H1 (cell line): ENCODE measurements around the gene INPP4B. TPM values are rescaled to one million over a fixed set of nuclear protein-coding genes. Genes with fewer than 3 reads are reported as not detected.

ENCODE experiments used
- CBX5 ChIP-seq: fragments of 300-800, 300-1000 bp; sonication (generic); IDR thresholded peaks from 2 replicates; pipeline ENCODE4 v1.7.1; 2016; ENCODE audit warnings: antibody characterized with exemption, low read length, low read depth
- EGR1 ChIP-seq: IDR thresholded peaks from 2 replicates; pipeline ENCODE4 v1.6.1; 2011; ENCODE audit warnings: low read depth, low read length, borderline replicate concordance
- FOSL1 ChIP-seq: IDR thresholded peaks from 2 replicates; pipeline ENCODE4 v1.6.1; 2011; ENCODE audit warnings: mild to moderate bottlenecking, low read depth, low read length, moderate library complexity; ENCODE audit not compliant: insufficient read depth
- HDAC6 ChIP-seq: IDR thresholded peaks from one replicate; pipeline ENCODE4 v1.7.1; 2012; ENCODE audit warnings: low read depth, mild to moderate bottlenecking, inconsistent platforms, low read length, moderate library complexity
- POU5F1 ChIP-seq: IDR thresholded peaks from 2 replicates; pipeline ENCODE4 v1.6.1; 2011; ENCODE audit warnings: low read depth, mild to moderate bottlenecking, low read length, moderate library complexity
- SIN3A ChIP-seq, 2 experiments: IDR thresholded peaks in 1 of 2; conservative IDR thresholded peaks in 1 of 2; 2 replicates each; pipeline ENCODE4 v1.6.1; 2011 to 2012; ENCODE audit warnings: low read length in 2 of 2, improper control_type of control experiment in 1 of 2, low read depth in 1 of 2, mild to moderate bottlenecking in 1 of 2
- SIRT6 ChIP-seq: IDR thresholded peaks from one replicate; pipeline ENCODE4 v1.7.1; 2012; ENCODE audit warnings: low read length, inconsistent platforms
- polyA plus RNA-seq, 7 experiments: library from polyadenylated mRNA; depleted of rRNA in 3 of 7; stranded (reverse) in 5 of 7; unstranded in 2 of 7; fragments of >200 nt in 5 of 7; fragments of 200-250 nt in 2 of 7; gene quantifications; 1 replicate in 5 of 7; 2 replicates in 1 of 7; 4 replicates in 1 of 7; pipeline versions ENCODE4 v1.2.1 to v1.2.3, GENCODE V29; 2011 to 2013; ENCODE audit warnings: missing spikeins in 2 of 7, mixed read lengths in 2 of 7
- total RNA-seq: library from RNA; stranded (reverse); fragmentation: NEBNext Ultra II Directional; extraction: Animal tissue kit (Norgen Biotek cat#: 25700); gene quantifications from 2 replicates; pipeline ENCODE4 v1.2.1, GENCODE V29; 2021

The INPP4B gene
- total and polyA plus RNA-seq, 2 of the 8 experiments (the other 6 are each of a cell fraction or from before 2014, with no cell fraction given): 0.11 to 0.54 TPM

DNA sequence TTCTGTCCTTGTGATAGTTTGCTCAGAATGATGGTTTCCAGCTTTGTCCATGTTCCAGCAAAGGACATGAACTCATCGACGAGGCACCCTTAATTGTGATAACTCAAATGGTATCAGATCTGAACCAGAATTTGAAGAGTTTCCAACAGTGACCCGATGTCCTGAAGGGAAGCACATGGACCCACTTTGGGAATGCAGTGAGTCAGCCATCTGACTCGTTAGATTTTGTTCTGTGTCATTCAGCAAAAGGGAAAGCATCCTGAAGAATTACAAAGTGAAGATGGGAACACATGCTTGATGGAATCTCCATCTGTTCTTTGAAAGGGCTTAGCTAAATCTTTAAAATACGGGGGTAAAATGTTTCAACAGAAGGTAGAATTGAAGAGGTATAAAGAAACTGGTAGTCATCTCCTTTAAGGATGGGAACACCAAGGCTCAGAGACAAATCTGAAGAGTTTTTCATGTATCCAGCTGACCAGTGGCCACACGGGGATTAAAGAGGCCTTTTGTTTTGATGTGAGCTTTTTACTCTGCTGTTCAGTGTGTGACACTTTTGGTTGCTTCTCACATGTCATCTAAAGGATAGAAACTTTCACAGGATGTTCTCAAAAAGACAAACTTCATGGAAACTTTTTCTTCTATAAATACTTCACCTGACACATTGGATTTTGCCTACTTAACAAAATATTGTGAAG lies 393.8 kb downstream of the INPP4B start (continued):
- TF ChIP-seq EGR1 (no peak), HDAC6 (no peak), SIN3A (conservative IDR thresholded peaks at IDR 0.05 in 1 of 2, IDR thresholded peaks at IDR 0.05 in 1 of 2; ENCODE audit: low read depth in 1 of 2, low read length in 2 of 2) (no peak), FOSL1 (no peak), POU5F1 (no peak), SIRT6 (no peak), CBX5 (no peak)
- TF ChIP-seq, all 59 proteins: peak for 0
